ENCODE results near the gene KCNK1.

Gene KCNK1

GRCh38 chr1:233719655-233720341 is 105.9 kb downstream of the KCNK1 start:
- no peak for TF ChIP-seq CTCF (IDR thresholded peaks at IDR 0.05; ENCODE audit: low read depth, low read length)
- H3K4me3 ChIP-seq (ENCODE audit: low read depth, low read length) = no peak overlapping the region

- TF ChIP-seq CTCF (IDR thresholded peaks at IDR 0.05; ENCODE audit: low read depth, low read length) = no peak
- H3K4me3 ChIP-seq (ENCODE audit: low read depth, low read length) = no peak overlapping the region
Measured at GRCh38 chr1:233721004-233721595, 107.2 kb downstream of the KCNK1 start.
